ENCODE data around the gene LRRC34.
A peak's percentile ranks its signal among the peaks of the same experiment; 100 is the strongest.

Gene LRRC34

GRCh38 chr3:169847896-169848295 lies 35.2 kb upstream of the LRRC34 start:
- DNase-seq (ENCODE audit: low read depth), result peak; percentile 6
- TF ChIP-seq, protein P1, sequence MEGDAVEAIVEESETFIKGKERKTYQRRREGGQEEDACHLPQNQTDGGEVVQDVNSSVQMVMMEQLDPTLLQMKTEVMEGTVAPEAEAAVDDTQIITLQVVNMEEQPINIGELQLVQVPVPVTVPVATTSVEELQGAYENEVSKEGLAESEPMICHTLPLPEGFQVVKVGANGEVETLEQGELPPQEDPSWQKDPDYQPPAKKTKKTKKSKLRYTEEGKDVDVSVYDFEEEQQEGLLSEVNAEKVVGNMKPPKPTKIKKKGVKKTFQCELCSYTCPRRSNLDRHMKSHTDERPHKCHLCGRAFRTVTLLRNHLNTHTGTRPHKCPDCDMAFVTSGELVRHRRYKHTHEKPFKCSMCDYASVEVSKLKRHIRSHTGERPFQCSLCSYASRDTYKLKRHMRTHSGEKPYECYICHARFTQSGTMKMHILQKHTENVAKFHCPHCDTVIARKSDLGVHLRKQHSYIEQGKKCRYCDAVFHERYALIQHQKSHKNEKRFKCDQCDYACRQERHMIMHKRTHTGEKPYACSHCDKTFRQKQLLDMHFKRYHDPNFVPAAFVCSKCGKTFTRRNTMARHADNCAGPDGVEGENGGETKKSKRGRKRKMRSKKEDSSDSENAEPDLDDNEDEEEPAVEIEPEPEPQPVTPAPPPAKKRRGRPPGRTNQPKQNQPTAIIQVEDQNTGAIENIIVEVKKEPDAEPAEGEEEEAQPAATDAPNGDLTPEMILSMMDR (IDR thresholded peaks at IDR 0.05; ENCODE audit: insufficient read depth, low read depth, low read length, missing control alignments), result no peak
- no peak overlapping the region for H3K4me3 ChIP-seq (ENCODE audit: low read length)

DNA sequence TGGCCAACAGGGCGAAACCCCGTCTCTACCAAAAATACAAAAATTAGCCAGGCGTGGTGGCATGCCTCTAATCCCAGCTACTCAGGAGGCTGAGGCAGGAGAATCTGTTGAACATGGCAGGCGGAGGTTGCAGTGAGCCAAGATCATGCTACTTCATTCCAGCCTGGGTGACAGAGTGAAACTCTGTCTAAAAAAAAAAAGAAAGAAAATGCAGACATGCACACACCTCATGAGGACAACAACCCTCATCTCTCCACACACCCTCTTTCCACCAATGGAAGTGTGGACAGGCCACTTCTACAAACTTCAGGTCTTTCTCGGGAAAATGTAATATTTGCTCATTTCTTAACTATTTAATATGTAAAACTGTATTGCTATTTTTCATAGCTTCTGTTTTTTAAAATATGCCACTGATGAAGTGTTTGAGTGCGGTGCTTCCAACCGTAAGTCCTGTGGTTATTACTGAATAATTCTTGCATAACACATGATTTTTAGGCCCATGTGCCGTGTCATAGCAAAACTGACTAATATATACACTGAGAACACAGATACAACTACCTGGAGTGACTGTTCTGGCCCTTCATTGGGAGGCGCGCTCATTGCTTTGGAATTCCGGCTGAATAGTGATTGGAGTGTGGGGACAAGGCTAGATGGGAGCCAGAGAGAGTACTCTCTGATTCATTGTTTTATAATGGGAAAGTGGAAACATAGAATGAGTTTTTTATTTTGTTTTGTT lies 33.9 kb upstream of the LRRC34 start:
- peak; percentile 95 for DNase-seq (ENCODE audit: low read depth)
- TF ChIP-seq, protein P1 (IDR thresholded peaks at IDR 0.05; ENCODE audit: insufficient read depth, low read depth, low read length, missing control alignments), result no peak
- H3K4me3 ChIP-seq (ENCODE audit: low read length), result no peak overlapping the region

- no peak for DNase-seq (ENCODE audit: low read depth)
- TF ChIP-seq, protein P1 (IDR thresholded peaks at IDR 0.05; ENCODE audit: insufficient read depth, low read depth, low read length, missing control alignments), result no peak
Observed at GRCh38 chr3:169842960-169843359, 30.3 kb upstream of the LRRC34 start.

GRCh38 chr3:169841171-169841570 lies 28.5 kb upstream of the LRRC34 start:
- TF ChIP-seq, protein P1 (IDR thresholded peaks at IDR 0.05; ENCODE audit: insufficient read depth, low read depth, low read length, missing control alignments), result no peak
- no peak overlapping the region for H3K4me3 ChIP-seq (ENCODE audit: low read length)
- no peak for DNase-seq (ENCODE audit: low read depth)

More at GRCh38 chr3:169842960-169843359, 30.3 kb upstream of the LRRC34 start:
- no peak overlapping the region for H3K4me3 ChIP-seq (ENCODE audit: low read length)

- no peak for DNase-seq (ENCODE audit: low read depth)
- TF ChIP-seq, protein P1 (IDR thresholded peaks at IDR 0.05; ENCODE audit: insufficient read depth, low read depth, low read length, missing control alignments), result no peak
- H3K4me3 ChIP-seq (ENCODE audit: low read length), result no peak overlapping the region
Observed at GRCh38 chr3:169838511-169839030, 25.9 kb upstream of the LRRC34 start.

DNA sequence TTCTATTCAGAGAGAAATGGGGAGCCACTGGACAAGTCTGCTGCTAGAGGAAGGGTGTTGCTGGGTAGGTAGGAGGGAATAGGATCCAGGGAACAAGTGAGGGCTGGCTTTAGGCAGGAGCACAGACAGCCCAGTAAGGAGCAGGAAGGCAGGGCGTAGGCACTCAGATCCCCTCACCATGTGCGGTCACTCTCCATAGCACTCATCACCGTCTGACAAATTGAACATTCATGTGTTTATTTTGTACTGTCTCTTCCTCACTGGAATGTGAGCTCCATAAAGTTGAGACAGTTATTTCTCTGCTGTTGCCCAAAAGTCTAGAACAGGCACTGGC lies 24.2 kb upstream of the LRRC34 start:
- no peak overlapping the region for H3K4me3 ChIP-seq (ENCODE audit: low read length)
- no peak for DNase-seq (ENCODE audit: low read depth)

More for the DNA sequence above, 24.2 kb upstream of the LRRC34 start:
- TF ChIP-seq, protein P1 (IDR thresholded peaks at IDR 0.05; ENCODE audit: insufficient read depth, low read depth, low read length, missing control alignments), result no peak

Measured in epithelial cell of esophagus (primary cell).